Measurements from ENCODE around the gene EXOSC2.

The EXOSC2 gene

DNA sequence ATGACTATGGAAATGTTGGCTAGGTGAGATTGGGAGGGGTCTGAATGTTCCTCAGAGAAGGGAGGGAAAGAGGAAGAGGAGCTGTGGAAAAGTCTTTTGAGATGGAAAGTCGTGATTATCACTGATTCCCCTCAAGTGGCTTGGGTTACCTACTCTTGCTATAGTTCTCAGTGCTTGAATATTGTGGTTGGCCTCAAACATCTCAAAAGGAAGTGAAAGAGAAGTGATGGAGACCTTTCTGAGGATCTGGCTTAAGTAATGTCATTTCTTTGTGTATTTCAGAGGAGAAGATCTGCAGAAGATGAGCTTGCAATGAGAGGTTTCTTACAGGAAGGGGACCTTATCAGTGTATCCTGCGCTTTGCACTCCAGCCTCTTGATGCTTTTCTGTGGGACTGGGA lies 5.5 kb downstream of the EXOSC2 start:
- DNase-seq, result no peak

DNA sequence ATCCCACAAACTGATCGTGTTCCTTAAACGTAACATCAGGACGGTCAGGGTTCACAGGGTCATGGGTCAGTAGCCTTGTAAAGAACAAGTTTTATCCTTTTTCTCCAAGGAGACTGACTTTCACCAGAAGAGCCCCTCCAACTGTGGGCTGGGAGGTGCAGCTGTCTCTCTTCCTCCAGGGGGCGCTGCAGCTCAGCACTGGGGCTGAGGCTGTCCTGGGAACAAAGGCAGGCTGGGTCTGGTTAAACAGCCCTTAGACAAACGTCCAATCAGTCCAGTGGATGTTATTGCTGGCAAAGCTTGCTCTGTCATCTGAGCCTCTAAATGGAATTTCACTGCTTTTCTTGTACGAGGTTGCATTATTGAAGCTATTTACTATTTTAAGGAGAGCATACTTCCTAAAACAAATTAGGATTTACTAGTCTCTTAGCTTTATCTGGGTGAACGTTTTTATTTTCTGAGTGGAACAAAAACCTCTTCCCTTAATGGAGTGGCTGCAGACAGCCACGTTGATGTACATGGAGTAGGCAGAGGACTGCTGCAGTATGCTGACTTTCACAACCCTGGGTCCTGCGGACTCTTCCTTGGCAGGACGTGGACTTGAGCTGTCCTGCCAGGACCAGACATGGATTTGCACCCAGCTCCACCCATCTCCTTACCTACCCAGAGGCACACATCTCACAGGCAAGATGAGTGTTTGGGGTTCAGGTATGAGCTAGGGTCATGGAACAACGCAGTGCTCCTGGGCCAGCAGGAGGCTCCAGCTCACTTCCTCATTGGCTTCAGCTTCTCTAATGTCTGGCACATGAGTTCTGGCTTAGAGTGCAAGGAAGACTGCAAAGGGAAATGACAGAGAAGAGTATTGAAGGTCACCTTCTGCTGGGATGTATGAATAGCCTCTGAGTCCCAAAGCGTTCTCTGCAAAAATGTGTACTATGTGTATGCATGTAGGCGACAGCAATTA lies 7.8 kb downstream of the EXOSC2 start:
- peak; percentile 83 for DNase-seq

DNA sequence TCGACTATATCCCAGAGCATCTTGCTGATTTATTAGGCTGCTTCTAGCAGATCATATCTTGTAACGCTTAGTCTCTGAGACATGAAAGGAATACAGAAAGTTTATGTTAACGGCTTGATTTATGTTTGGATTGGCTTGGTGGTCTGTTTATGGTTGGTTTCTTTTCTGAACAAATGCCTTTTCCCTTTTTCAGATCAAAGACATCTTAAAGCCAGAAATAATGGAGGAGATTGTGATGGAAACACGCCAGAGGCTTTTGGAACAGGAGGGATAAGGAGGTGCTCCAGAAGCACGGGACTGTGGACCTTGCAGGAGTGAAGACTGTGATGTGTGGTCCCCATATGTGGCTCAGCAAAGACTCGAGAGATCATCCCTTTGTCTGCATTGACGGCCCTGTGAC lies 9.9 kb downstream of the EXOSC2 start:
- no peak for DNase-seq

DNA sequence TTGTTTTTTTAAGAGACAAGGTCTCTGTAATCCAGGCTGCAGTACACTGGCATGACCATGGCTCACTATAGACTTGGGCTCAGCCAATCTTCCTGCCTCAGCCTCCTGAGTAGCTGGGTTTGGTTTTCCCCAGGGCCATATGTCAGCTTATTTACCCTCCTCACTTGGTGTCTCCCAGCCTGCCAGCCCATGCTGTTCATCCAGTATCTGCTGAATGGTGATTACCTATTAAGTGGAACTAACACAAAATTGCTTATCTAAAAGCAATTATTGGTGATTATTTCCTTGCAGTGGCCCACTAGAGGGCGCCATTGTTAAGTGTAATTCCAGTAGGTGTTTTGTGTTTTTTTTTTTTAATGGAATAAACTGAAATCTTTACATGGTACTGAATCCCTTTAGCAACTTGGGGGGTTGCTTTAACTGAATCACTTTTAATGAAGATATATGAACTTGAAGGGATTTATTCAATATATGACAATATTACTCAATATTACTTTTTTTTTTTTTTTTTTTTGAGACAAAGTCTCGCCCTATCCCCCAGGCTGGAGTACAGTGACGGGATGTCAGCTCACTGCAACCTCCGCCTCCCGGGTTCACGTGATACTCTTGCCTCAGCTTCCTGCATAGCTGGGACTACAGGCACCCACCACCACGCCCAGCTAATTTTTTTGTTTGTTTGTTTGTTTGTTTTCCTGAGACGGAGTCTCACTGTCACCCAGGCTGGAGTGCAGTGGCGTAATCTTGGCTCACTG lies 13.8 kb downstream of the EXOSC2 start:
- DNase-seq, result peak; percentile 82

DNA sequence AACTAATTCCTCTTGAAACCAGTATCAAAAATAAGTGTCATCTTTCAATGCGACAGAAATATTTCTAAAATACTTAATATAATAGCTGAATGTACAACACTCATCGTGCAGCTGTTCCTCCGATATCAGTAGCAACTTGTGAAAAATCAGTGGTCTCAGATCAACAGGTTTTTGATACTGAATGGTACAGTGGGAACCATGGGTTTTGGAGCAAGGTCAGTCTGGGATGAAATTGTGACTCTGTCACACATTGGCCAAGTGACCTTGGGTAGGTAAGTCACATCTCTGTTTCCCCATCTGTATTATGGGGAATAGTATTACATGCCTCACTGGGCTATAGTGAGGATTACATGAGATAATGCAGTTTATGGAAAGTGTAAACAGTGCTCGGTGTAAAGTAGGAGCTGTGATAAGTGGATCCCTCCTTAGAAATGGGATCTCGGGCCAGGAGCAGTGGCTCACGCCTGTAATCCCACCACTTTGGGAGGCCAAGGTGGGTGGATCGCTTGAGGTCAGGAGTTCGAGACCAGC lies 17.3 kb downstream of the EXOSC2 start:
- DNase-seq, result no peak

DNA sequence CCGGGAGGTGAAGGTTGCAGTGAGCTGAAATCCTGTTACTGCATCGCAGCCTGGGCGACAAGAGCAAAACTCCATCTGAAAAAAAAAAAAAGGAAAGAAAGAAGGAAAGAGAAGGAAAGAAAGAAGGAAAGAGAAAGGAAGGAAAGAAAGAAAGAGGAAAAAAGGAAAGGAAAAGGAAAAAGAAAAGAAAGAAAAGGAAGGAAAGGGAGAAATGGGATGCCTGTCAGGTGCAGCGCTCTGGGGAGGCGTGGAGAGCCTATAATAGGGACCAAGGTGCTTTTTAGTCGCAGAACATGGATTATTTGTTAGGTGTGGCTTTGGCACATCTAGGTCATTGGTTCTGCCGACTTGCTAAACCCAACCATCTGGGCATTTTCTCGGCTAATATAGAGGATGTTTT lies 17.9 kb downstream of the EXOSC2 start:
- DNase-seq, result no peak

DNA sequence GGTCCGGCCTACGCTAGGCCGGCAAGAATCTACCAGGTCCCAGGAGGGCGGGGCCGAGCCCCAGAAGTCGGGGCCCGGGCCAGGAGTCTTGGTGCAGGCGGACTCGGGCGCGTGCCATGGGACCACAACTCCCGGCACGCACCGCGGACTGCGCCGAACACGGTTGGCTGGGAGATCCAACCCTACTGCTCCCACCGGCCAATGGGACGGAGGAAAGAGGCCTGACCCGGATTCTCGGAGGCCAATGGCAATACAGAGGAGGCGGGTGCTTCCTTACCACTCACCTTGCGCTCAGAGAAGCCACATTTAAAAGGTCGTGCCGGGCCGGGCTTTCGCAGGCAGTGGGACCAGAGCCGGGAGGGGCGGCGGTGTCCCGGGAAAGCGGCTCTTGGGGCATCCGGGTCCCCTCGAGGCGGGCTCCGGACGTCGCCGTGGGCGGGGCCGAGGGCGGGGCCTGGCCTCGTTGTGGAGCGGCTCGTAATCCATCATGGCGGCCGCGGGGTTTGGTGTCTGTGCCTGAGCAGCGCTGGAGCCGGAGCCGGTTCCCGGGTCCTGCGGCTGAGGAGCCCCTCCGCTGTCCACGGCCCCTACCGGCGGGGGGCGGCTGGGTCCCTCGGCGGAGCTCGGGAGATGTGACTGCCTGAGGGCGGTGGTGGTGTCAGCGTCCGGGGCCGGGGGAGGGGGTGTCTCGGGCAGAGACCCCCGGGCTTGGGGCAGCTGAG lies 19.1 kb downstream of the EXOSC2 start:
- peak; percentile 95 for DNase-seq

DNA sequence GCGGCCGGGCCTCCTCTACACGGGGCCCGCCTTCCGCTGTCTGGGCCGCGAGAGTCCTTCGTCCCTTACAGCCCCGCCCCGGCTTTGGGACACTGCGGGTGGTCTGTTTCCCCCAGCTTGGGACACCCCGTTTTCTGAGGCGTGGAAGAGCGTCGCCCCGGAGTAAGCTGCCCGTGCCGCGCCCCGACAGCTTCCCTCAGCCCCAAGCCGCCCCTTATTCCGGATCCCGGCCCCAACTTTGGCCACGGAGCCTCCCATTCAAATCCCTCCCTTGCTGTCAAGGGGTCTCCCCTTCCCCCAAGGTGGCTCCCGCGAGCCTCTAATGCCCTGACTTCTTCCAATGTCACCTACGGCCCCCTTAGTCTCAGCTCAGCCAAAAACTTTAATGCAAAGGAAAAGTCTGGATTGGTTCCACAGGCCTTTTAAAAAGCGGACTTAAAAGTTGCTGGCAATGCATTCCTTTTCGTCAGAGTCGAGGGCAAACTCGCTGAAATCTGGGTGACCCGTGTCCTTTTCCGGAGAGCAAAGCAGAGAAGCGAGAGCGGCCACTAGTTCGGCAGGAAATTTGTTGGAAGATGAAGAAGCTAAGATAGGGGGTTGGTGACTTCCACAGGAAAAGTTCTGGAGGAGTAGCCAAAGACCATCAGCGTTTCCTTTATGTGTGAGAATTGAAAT lies 19.8 kb downstream of the EXOSC2 start:
- peak; percentile 33 for DNase-seq

DNA sequence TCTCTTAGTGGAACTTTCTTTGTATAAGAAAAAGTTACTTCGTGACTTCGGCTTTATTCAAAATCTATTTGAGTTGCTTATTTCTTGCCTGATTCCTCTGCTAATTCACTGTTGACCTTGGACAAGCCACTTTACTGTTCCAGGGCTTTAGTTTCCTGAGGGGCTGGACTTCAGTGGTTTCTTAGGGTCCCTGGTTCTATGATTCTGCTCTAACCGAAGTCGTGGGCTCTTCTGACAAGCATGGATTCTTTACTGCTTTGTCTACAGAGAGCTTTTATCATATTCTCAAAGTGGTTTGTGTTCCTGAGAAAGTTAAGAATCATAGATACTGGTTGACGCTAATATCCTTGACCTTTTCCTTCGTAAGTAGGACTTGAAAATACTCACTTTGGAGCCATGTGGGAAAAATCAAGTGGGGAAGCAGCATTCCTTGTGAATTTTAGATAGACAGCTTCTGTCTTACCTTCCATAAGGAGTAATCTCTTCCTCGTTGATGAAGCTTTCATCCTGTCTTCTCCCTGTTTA lies 21.1 kb downstream of the EXOSC2 start:
- no peak for DNase-seq

DNA sequence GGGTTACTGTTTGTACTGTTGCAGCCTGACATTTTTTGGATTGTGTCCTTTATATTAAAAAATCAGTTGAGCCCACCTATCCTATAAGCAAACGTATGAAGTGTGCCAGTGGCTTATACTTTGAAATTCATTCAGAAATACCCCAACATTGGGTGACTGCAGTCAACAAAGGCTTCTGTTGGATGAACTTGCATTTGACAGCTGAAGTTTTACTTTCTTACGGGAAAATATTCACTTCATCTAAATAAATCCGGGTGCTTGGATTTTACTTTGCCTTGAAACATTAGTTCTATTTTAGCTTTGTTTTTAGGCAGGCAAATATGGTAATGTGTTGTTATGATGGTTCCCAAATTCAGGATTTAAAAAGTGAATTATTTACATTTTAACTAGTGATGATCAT lies 21.7 kb downstream of the EXOSC2 start:
- DNase-seq, result no peak

DNA sequence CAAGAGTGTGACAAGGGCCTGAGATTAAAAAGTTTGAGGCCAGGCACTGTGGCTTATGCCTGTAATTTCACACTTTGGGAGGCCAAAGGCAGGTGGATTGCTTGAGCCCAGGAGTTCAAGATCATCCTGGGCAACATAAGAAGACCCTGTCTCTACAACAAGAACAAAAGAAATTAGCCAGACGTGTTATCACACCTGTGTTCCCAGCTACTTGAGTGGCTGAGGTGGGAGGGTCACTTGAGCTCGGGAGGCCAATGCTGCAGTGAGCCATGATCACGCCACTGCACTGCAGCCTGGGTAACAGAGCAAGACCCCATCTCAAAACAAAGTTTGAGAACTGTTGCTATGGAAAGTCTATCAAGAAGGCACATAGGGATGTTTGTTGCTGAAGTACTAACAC lies 25.0 kb downstream of the EXOSC2 start:
- no peak for DNase-seq

DNA sequence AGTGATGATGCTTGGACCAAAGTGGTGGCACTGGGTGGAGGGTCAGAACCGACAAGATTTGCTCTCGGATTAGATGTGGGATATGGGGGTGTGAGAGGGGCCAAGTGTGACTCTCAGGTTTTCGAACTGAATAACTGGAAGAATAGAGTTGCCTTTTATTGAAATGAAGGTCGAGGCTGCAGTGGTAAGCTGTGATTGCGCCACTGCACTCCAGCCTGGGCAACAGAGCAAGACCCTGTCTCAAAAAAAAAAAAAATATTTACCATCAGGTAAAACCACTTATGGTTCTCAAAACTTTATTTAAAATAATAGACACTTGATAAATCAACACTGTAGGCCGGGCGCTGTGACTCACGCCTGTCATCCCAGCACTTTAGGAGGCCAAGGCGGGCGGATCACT lies 27.2 kb downstream of the EXOSC2 start:
- DNase-seq, result no peak

DNA sequence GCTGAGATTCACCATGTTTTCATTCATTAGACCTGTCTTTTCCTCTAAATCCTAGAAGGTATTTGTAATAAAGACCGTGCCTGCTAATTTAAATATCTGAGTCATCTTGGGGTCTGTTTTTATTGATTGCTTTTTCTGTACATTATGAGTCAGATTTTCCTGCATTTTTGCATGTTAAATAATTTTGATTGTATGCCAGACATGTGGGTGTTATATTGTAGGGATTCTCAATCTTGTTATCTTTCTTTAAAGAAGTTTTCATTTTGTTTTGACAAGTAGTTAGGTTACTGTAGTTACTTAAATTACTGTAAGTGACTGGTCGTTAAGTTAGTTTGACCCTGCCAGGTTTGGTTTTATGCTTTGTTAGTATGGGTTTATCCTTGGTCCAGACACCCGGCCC lies 35.1 kb downstream of the EXOSC2 start:
- no peak for DNase-seq

DNA sequence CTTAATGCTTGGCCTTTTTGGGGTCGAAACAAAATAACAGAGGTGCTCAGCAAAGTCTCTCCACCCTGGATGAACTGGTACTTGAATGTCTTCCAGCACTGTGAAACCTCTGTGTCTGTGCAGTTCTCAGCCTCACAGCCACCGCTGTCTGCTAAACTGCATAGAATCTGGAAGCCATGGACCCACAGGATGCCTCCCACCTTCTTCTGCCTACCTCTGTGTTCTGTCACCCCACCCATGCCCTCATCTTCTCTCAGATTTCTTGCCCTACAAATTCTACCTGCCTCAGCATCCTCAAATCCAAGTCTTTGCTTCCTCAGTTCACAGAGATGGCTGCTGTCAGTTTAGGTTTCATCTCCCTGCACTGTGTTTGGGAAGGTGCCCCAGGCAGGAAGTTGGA lies 35.6 kb downstream of the EXOSC2 start:
- no peak for DNase-seq

DNA sequence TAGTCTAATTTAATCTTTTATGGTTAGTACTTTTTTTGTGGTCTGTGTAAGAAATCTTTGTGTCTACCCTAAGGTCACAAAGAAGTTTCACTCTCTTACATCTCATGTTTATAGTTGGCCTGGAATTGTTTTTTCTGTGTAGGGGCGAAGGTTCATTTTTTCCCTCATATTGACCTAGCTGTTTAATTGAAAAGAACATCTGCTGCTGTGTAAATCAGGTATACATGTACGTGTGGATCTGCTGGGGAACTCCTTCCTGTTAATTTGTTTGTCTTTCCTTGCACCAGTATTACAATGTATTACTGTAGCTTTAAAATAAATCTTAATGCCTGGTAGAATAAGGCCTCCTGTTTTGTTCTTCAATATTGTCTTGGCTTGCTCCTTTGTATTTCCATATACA lies 37.8 kb downstream of the EXOSC2 start:
- no peak for DNase-seq

DNA sequence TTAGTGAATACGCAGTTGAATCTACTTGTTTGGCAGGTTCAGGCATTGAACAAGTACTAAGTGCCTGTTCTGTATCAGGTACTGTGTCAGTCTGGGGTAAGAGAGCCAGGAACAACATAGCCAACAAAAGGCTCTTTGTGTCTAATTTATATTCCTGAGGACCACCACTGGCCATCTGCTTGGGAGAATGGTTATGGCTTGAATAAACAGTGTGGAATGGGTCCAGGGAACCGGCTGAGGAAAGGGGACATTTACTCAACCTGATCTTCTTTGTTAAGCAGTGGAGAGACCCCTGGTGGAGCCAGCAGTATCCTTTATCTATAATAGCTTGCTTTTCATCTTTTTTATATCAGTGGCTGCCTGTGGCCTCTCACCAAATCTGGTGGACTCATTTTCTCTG lies 38.6 kb downstream of the EXOSC2 start:
- no peak for DNase-seq

DNA sequence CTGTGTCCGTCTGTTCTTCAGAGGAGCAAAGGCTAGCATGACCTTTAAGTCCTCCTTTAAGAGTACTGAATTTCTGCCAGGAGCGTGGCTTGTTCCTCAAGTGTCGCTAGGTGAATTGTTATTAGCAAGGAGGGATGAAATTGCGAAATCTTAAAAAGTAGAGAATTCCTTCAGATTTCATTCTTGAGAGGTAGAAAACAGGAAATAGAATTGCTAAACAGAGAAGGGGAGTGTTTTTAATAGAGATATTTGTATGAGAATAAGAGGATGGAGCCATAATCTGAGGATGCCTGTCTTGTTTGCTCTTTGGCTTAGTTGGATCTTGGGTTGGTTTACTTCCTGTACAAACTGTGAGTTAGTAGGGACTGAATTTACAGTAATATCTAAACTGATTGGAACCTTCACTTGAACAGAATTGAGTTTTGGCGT lies 39.2 kb downstream of the EXOSC2 start:
- no peak for DNase-seq

DNA sequence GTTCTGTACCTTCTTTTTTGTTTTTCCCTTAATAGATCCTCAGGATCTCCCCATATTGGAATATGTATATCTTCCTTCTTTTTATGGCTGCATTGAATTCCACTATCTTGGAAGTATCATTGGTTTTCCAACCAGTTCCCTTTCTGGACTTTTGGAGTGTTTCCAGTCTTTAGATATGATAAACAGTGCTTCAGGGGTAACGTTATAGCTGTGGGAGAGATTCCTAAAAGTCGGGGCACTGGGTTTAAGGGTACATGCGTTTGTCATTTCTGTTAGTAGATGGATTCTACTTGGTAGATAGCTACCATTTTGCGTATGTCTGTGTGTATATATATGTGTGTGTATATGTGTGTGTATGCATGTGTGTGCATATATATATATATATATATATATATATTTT lies 42.0 kb downstream of the EXOSC2 start:
- DNase-seq, result no peak

DNA sequence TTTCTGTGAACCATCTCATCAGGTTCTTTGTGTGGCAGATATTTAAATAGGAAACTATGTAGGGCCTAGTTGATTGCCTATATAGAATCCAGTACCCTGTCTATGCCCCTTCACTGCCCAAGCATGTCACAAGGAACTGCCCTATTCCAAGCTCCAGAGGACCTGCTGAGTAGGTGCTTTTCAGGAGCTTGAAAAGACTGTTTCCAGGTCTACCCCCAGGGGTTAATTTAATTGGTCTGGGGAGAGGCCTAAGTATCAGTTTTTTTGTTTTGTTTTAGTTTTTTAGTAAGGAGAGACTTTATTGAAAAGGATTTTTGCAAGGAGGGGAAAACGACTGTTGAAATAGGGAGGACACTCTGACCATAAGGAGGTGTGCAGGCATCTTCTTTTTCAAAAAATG lies 43.3 kb downstream of the EXOSC2 start:
- no peak for DNase-seq

DNA sequence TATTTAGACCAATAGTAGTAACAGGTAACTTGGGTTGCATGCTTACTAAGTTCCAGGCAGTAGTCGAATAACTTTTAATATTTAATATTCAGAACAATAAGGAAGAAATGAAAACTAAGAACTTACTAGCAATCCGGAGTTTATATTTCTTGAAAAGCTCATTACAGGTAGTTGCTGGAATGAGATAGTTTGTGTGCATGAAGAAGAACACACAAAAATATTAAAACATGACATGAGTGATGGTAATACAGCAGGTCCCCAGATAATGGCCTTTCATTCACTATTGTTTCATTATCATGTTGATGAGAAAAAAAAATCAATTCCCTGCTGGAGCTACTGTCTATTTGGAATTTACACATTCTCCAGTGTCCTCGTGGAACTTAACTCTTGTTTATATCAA lies 44.7 kb downstream of the EXOSC2 start:
- DNase-seq, result no peak

DNA sequence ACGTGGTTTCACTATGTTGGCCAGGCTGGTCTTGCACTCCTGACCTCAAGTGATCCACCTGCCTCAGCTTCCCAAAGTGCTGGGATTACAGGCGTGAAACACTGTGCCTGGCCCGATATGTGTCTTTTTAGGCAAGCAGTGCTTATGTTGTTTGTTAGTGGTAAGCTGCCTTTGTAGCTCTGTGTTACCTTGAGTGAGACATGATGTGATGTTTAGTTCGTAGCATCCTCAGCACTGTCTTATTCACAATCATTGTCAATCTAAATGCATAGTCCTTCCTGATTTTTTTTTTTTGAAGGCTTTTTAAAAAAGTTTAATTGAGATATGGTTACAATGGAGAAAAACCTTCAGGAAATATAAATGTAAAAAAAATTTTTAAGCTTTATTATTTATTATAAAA lies 45.5 kb downstream of the EXOSC2 start:
- no peak for DNase-seq

Measured in stimulated activated CD8-positive, alpha-beta memory T cell treated with anti-CD3 and anti-CD28 coated beads, Interleukin-4, amount 100 ng/mL, for 48 hours (primary cell).